GM08714 (cell line): ENCODE data around the gene EPSTI1.

Source experiments
- H3K4me3 ChIP-seq: fragments of 200-500 bp; sonication (Bioruptor generic); 2 replicates; pipeline ENCODE4 v1.5.1; 2014; ENCODE audit warnings: mild to moderate bottlenecking, low read length, inconsistent platforms
- ZNF274 ChIP-seq: IDR thresholded peaks from 2 replicates; pipeline ENCODE4 v1.6.1; 2012; ENCODE audit warnings: mild to moderate bottlenecking, low read depth, low read length

The EPSTI1 gene

GRCh38 chr13:42990291-42991232 is 1.5 kb downstream of the EPSTI1 start:
- H3K4me3 ChIP-seq: peak overlapping the region; percentile 73
- no peak for TF ChIP-seq ZNF274

GRCh38 chr13:42986176-42986574 is 5.9 kb downstream of the EPSTI1 start:
- no peak for TF ChIP-seq ZNF274
- H3K4me3 ChIP-seq: no peak overlapping the region

- TF ChIP-seq ZNF274: no peak
- no peak overlapping the region for H3K4me3 ChIP-seq
Measured at GRCh38 chr13:42985312-42986175, 6.5 kb downstream of the EPSTI1 start.

- no peak overlapping the region for H3K4me3 ChIP-seq
- TF ChIP-seq ZNF274: no peak
Measured at GRCh38 chr13:42984691-42985090, 7.3 kb downstream of the EPSTI1 start.

DNA sequence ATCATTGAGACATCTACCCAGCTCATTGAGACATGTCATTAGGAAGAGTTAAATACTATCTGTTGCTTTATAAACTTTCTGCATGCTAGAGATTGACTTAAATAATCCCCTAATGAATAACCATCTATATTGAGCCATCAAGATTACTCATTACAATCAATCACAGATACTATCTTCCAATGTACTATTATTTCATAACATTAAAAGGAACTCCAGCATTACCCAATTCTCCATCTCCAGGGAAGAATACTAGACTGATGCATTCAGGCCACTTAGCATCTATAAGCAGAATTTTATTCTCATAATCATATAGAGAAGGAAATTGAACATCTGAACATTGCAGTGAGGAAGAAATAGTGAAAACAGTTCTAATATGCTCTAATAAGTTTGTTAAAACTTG is 8.0 kb downstream of the EPSTI1 start:
- H3K4me3 ChIP-seq: no peak overlapping the region

GRCh38 chr13:42981853-42982252 is 10.2 kb downstream of the EPSTI1 start:
- H3K4me3 ChIP-seq: no peak overlapping the region
- no peak for TF ChIP-seq ZNF274

More for the DNA sequence above, 8.0 kb downstream of the EPSTI1 start:
- no peak for TF ChIP-seq ZNF274

GRCh38 chr13:42981317-42981716 is 10.7 kb downstream of the EPSTI1 start:
- no peak for TF ChIP-seq ZNF274
- H3K4me3 ChIP-seq: no peak overlapping the region

DNA sequence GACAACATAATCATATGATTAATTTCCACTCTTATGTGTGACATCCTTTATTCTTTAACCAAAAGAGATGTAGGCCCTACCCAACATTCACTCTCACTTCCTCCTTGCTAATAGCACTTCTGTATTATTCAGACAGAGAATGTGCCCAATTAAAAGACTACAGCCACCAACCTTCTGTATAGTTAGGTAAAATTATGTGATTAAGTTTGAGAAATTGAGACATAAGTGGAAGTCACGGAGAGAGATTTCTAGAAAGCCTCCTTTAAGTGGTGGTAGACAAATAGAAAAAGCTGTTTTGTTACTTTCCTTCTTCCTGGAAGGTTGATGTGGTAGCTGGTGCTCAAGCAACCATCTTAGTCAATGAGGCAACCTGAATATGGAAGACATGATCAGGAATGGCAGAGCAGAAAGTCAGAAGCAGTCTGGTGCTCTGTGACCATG is 14.8 kb downstream of the EPSTI1 start:
- H3K4me3 ChIP-seq: no peak overlapping the region
- no peak for TF ChIP-seq ZNF274

- no peak for TF ChIP-seq ZNF274
- no peak overlapping the region for H3K4me3 ChIP-seq
Measured at GRCh38 chr13:42976066-42976465, 16.0 kb downstream of the EPSTI1 start.

- no peak for TF ChIP-seq ZNF274
Measured at GRCh38 chr13:42973581-42973980, 18.5 kb downstream of the EPSTI1 start.

GRCh38 chr13:42971691-42972347 is 20.2 kb downstream of the EPSTI1 start:
- H3K4me3 ChIP-seq: no peak overlapping the region
- no peak for TF ChIP-seq ZNF274

More at GRCh38 chr13:42973581-42973980, 18.5 kb downstream of the EPSTI1 start:
- H3K4me3 ChIP-seq: no peak overlapping the region

DNA sequence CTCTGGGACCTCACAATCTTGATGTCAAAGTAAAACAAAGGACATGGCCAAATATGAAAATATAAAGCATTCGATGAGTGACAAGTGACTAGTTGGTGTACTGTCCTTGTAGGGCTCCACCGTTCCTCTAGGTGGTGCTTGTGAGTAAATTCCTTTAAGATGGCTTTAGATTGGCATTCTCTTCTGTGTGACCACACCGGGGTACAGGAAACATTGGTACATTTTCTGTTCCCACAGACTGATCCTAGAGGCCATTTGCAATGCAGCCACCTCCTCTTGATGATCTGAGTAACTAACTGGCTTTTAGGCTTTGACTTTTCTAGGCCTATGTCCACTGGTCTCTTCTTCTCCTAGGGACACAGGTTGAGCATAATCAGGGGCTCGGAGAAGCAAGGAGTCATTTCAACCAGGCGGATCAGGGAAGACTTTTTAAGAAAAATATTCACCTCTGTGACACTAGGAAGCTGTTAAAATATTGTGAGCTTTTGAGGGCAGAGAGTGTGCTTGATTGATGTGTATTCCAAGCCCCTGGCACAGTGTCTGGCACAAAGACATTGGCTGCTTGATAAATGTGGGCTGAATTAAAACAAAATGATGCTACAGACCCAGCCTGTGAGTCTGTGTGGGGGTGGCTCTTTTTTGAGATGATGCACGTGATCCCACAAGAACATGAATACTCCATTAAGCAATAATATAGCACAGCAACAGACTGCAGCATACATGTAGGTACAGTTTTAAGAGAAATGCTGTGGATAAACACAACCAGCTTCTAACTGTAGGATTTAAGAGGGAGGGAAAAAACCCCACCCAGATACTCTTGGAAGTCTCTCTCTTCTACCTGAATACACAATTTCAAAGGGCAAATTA is 21.0 kb downstream of the EPSTI1 start:
- H3K4me3 ChIP-seq: no peak overlapping the region
- TF ChIP-seq ZNF274: no peak

DNA sequence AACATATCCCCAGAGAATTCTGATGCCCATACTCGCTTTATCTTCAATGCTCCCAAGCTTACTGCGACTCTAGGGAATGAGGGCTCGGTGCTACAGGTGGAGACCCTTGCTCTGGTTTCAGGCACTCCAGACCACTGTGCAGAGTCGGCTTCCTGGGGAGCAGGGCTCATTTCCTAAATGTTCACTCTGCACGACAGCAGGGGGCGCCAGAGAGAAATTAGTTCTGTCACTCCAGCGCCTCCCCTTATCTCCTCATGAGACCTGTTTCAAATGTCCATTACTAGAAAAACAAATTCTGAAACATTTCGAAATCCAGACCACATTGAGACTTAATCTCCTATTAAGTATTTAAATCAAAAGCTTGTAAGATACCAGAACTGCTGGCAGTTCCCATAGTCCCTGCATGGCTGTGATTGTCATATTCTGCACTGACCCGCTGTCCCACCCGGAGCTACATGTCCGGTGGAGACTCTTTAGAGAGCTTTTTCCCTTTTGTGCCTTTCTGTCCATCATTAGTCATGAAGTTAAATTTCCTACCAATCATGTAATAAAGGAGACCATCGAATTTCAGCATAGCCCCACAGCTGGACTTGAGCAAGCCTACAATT is 22.4 kb downstream of the EPSTI1 start:
- no peak overlapping the region for H3K4me3 ChIP-seq
- TF ChIP-seq ZNF274: no peak
